Mesodermal cell (in vitro differentiated cells): ENCODE measurements around the gene DIAPH3.

Source experiments
- H3K27ac ChIP-seq: 2 replicates; pipeline ENCODE4 v1.7.0; 2013; ENCODE audit warnings: mild to moderate bottlenecking, low read depth, low read length, moderate library complexity; ENCODE audit not compliant: severe bottlenecking
- H3K36me3 ChIP-seq: 2 replicates; pipeline ENCODE4 v1.7.1; 2013; ENCODE audit warnings: mild to moderate bottlenecking, low read length, moderate library complexity; ENCODE audit not compliant: control insufficient read depth, insufficient read depth
- H3K4me1 ChIP-seq: one replicate; pipeline ENCODE4 v1.7.1; 2013; ENCODE audit warnings: mild to moderate bottlenecking, low read length; ENCODE audit not compliant: insufficient read depth, control insufficient read depth, poor library complexity, severe bottlenecking
- H3K4me3 ChIP-seq: 2 replicates; pipeline ENCODE4 v1.7.0; 2013; ENCODE audit warnings: low read length, control low read depth, mild to moderate bottlenecking; ENCODE audit not compliant: insufficient read depth, poor library complexity, severe bottlenecking; ENCODE audit errors: extremely low read depth
- H3K9me3 ChIP-seq: 2 replicates; pipeline ENCODE4 v1.7.1; 2013; ENCODE audit warnings: mild to moderate bottlenecking, low read length, moderate library complexity; ENCODE audit not compliant: control insufficient read depth
- WGBS, 2 experiments: methylation state at CpG; one replicate each; pipeline ENCODE4 v1.1.5; 2013; ENCODE audit warnings: missing lambda C conversion rate in 2 of 2; ENCODE audit not compliant: insufficient coverage in 2 of 2; 5-methylcytosine and 5-hydroxymethylcytosine counted together

Gene DIAPH3

GRCh38 chr13:59754411-59754810 lies 409.3 kb downstream of the DIAPH3 start:
- Histone ChIP-seq H3K4me1 (peaks cover 5% of the 10 kb centered on the region), H3K9me3 (no peaks in the 10 kb centered on the region), H3K4me3 (no peak overlapping the region), H3K36me3 (no peaks in the 10 kb centered on the region), H3K27ac (no peak overlapping the region)
- 89% methylated on average over 1 of the region's 2 CpGs; no CpG with 5 or more reads in 1 of the 2 experiments for WGBS, 2 experiments

- no peak overlapping the region for H3K4me3 ChIP-seq
- WGBS, 2 experiments: 10 to 15% methylated on average over 7 of the region's 7 CpGs
Observed at GRCh38 chr13:59750860-59751259, 412.9 kb downstream of the DIAPH3 start.

GRCh38 chr13:59748046-59748445 lies 415.7 kb downstream of the DIAPH3 start:
- Histone ChIP-seq H3K9me3 (no peaks in the 10 kb centered on the region), H3K36me3 (no peaks in the 10 kb centered on the region), H3K4me3 (no peak overlapping the region), H3K4me1 (peaks cover 5% of the 10 kb centered on the region), H3K27ac (no peak overlapping the region)
- WGBS, 2 experiments: 86% methylated on average over 1 of the region's 5 CpGs; no CpG with 5 or more reads in 1 of the 2 experiments

More at GRCh38 chr13:59750860-59751259, 412.9 kb downstream of the DIAPH3 start:
- no peaks in the 10 kb centered on the region for H3K36me3 ChIP-seq
- H3K27ac ChIP-seq: peak overlapping the region; percentile 82
- H3K9me3 ChIP-seq: no peaks in the 10 kb centered on the region
- peaks cover 5% of the 10 kb centered on the region for H3K4me1 ChIP-seq

GRCh38 chr13:59747529-59747928 lies 416.2 kb downstream of the DIAPH3 start:
- WGBS, 2 experiments: 100% methylated on average over 1 of the region's 1 CpG; no CpG with 5 or more reads in 1 of the 2 experiments
- H3K4me3 ChIP-seq: no peak overlapping the region
- peaks cover 5% of the 10 kb centered on the region for H3K4me1 ChIP-seq
- H3K27ac ChIP-seq: no peak overlapping the region
- H3K9me3 ChIP-seq: no peaks in the 10 kb centered on the region
- no peaks in the 10 kb centered on the region for H3K36me3 ChIP-seq

- peaks cover 3% of the 10 kb centered on the region for H3K4me1 ChIP-seq
Observed at GRCh38 chr13:59746291-59746962, 417.3 kb downstream of the DIAPH3 start.

GRCh38 chr13:59745392-59745788 lies 418.3 kb downstream of the DIAPH3 start:
- no peaks in the 10 kb centered on the region for H3K9me3 ChIP-seq
- 100% methylated on average over 1 of the region's 1 CpG; no CpG with 5 or more reads in 1 of the 2 experiments for WGBS, 2 experiments

More at GRCh38 chr13:59746291-59746962, 417.3 kb downstream of the DIAPH3 start:
- no peak overlapping the region for H3K4me3 ChIP-seq
- H3K9me3 ChIP-seq: no peaks in the 10 kb centered on the region
- H3K27ac ChIP-seq: no peak overlapping the region
- H3K36me3 ChIP-seq: no peaks in the 10 kb centered on the region
- WGBS, 2 experiments: 82 to 100% methylated on average over 1 to 4 of the region's 5 CpGs

GRCh38 chr13:59744747-59745391 lies 418.9 kb downstream of the DIAPH3 start:
- Histone ChIP-seq H3K27ac (peak overlapping the region; percentile 23), H3K4me1 (no peaks in the 10 kb centered on the region), H3K9me3 (no peaks in the 10 kb centered on the region), H3K36me3 (no peaks in the 10 kb centered on the region), H3K4me3 (no peak overlapping the region)
- 86 to 93% methylated on average over 1 of the region's 2 CpGs for WGBS, 2 experiments

More at GRCh38 chr13:59745392-59745788, 418.3 kb downstream of the DIAPH3 start:
- Histone ChIP-seq H3K36me3 (no peaks in the 10 kb centered on the region), H3K27ac (no peak overlapping the region), H3K4me3 (no peak overlapping the region), H3K4me1 (no peaks in the 10 kb centered on the region)

- no peak overlapping the region for H3K27ac ChIP-seq
Observed at GRCh38 chr13:59743195-59743594, 420.5 kb downstream of the DIAPH3 start.

GRCh38 chr13:59742467-59742866 lies 421.3 kb downstream of the DIAPH3 start:
- Histone ChIP-seq H3K4me1 (no peaks in the 10 kb centered on the region), H3K27ac (no peak overlapping the region), H3K9me3 (no peaks in the 10 kb centered on the region), H3K4me3 (no peak overlapping the region), H3K36me3 (no peaks in the 10 kb centered on the region)

More at GRCh38 chr13:59743195-59743594, 420.5 kb downstream of the DIAPH3 start:
- Histone ChIP-seq H3K36me3 (no peaks in the 10 kb centered on the region), H3K9me3 (no peaks in the 10 kb centered on the region), H3K4me1 (no peaks in the 10 kb centered on the region), H3K4me3 (no peak overlapping the region)
- 90 to 94% methylated on average over 2 to 3 of the region's 3 CpGs for WGBS, 2 experiments

GRCh38 chr13:59738921-59739320 lies 424.8 kb downstream of the DIAPH3 start:
- H3K4me1 ChIP-seq: no peaks in the 10 kb centered on the region
- H3K4me3 ChIP-seq: no peak overlapping the region
- H3K36me3 ChIP-seq: no peaks in the 10 kb centered on the region
- H3K9me3 ChIP-seq: no peaks in the 10 kb centered on the region
- H3K27ac ChIP-seq: no peak overlapping the region
- no CpG with 5 or more reads among the region's 5 CpGs for WGBS, 2 experiments

GRCh38 chr13:59734393-59734792 lies 429.3 kb downstream of the DIAPH3 start:
- H3K27ac ChIP-seq: no peak overlapping the region
- WGBS, 2 experiments: 64 to 84% methylated on average over 4 to 5 of the region's 6 CpGs

More at GRCh38 chr13:59734393-59734792, 429.3 kb downstream of the DIAPH3 start:
- Histone ChIP-seq H3K9me3 (no peaks in the 10 kb centered on the region), H3K4me1 (no peaks in the 10 kb centered on the region), H3K4me3 (no peak overlapping the region), H3K36me3 (no peaks in the 10 kb centered on the region)
